Mesothelial cell of epicardium (in vitro differentiated cells): ENCODE results near the gene MAPT. TPM values are rescaled to one million over a fixed set of nuclear protein-coding genes. Genes with fewer than 3 reads are reported as not detected.

Experiments used
- DNase-seq, 2 experiments: peaks; one replicate each; pipeline ENCODE4 v3.0.0; 2021; ENCODE audit warnings: low spot score in 2 of 2; ENCODE audit not compliant: unreplicated experiment in 2 of 2
- H3K27ac Mint-ChIP-seq: 2 replicates; pipeline ENCODE4 v1.8.0; 2021; ENCODE audit warnings: mixed read lengths
- H3K27me3 Mint-ChIP-seq: 2 replicates; pipeline ENCODE4 v1.8.0; 2021; ENCODE audit warnings: low read depth, mixed read lengths
- H3K36me3 Mint-ChIP-seq: 2 replicates; pipeline ENCODE4 v1.8.0; 2021; ENCODE audit warnings: mixed read lengths
- H3K4me1 Mint-ChIP-seq: 2 replicates; pipeline ENCODE4 v1.8.0; 2021; ENCODE audit warnings: mixed read lengths
- H3K4me3 Mint-ChIP-seq: 2 replicates; pipeline ENCODE4 v1.8.0; 2021; ENCODE audit warnings: mild to moderate bottlenecking, moderate library complexity, mixed read lengths
- H3K9me3 Mint-ChIP-seq: 2 replicates; pipeline ENCODE4 v1.8.0; 2021; ENCODE audit warnings: mixed read lengths
- total RNA-seq: library from RNA; stranded (reverse); gene quantifications from 3 replicates; pipeline ENCODE4 v1.2.1, GENCODE V29; 2021
- TF ChIP-seq, protein P1 (sequence below): fragments of 200-600 bp; sonication (generic); IDR thresholded peaks from one replicate; pipeline ENCODE4 v1.5.0; 2021; ENCODE audit warnings: antibody characterized with exemption; ENCODE audit not compliant: unreplicated experiment

The MAPT gene
- 2.5 to 3.1 TPM (median 2.8 TPM) in 3 replicates for total RNA-seq

DNA sequence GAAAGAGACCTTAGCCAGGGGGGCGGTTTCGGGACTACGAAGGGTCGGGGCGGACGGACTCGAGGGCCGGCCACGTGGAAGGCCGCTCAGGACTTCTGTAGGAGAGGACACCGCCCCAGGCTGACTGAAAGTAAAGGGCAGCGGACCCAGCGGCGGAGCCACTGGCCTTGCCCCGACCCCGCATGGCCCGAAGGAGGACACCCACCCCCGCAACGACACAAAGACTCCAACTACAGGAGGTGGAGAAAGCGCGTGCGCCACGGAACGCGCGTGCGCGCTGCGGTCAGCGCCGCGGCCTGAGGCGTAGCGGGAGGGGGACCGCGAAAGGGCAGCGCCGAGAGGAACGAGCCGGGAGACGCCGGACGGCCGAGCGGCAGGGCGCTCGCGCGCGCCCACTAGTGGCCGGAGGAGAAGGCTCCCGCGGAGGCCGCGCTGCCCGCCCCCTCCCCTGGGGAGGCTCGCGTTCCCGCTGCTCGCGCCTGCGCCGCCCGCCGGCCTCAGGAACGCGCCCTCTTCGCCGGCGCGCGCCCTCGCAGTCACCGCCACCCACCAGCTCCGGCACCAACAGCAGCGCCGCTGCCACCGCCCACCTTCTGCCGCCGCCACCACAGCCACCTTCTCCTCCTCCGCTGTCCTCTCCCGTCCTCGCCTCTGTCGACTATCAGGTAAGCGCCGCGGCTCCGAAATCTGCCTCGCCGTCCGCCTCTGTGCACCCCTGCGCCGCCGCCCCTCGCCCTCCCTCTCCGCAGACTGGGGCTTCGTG is at the start of gene MAPT:
Gene MAPT (plus strand): TSS at position 533 of the 763 bp plus-strand sequence. CDS start 67,784 bp downstream, outside the sequence.
- TF ChIP-seq, protein P1, sequence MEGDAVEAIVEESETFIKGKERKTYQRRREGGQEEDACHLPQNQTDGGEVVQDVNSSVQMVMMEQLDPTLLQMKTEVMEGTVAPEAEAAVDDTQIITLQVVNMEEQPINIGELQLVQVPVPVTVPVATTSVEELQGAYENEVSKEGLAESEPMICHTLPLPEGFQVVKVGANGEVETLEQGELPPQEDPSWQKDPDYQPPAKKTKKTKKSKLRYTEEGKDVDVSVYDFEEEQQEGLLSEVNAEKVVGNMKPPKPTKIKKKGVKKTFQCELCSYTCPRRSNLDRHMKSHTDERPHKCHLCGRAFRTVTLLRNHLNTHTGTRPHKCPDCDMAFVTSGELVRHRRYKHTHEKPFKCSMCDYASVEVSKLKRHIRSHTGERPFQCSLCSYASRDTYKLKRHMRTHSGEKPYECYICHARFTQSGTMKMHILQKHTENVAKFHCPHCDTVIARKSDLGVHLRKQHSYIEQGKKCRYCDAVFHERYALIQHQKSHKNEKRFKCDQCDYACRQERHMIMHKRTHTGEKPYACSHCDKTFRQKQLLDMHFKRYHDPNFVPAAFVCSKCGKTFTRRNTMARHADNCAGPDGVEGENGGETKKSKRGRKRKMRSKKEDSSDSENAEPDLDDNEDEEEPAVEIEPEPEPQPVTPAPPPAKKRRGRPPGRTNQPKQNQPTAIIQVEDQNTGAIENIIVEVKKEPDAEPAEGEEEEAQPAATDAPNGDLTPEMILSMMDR = peak; percentile 84
- peak within 1 kb of the TSS; percentile 79 for H3K27ac Mint-ChIP-seq
- peak; percentile 88 to 97 for DNase-seq
- peaks cover 72% of the 10 kb centered on the region for H3K27me3 Mint-ChIP-seq
- no peaks in the 10 kb centered on the region for H3K9me3 Mint-ChIP-seq
- H3K36me3 Mint-ChIP-seq = no peaks in the 10 kb centered on the region
- peaks cover 13% of the 10 kb centered on the region for H3K4me1 Mint-ChIP-seq
- peak within 1 kb of the TSS; percentile 72 for H3K4me3 Mint-ChIP-seq

DNA sequence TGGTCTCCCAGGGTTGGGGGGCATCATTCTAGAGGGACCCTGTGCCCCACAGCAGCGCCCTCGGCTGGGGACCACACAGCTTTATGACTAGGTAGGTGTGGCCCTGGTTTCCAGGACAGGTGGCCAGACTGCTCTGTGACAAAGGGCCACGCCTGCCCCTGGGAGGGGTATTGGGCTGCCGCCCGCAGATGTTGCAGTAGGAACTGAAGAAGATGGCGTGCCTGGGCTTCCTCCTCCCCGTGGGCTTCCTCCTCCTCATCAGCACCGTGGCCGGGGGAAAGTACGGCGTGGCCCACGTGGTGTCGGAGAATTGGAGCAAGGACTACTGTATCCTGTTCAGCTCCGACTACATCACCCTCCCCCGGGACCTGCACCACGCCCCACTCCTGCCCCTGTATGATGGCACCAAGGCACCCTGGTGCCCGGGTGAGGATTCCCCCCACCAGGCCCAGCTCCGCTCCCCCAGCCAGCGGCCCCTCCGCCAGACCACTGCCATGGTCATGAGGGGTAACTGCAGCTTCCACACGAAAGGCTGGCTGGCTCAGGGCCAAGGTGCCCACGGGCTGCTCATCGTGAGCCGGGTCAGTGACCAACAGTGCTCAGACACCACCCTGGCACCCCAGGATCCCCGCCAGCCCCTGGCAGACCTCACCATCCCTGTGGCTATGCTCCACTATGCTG is 49.5 kb upstream of the MAPT start, which contains the start of gene SPPL2C:
Gene SPPL2C (plus strand): TSS at position 187 of the 681 bp plus-strand sequence. CDS start 26 bp downstream, at position 213.
- Mint-ChIP-seq H3K9me3 (no peaks in the 10 kb centered on the region), H3K27me3 (peaks cover 23% of the 10 kb centered on the region), H3K4me1 (no peaks in the 10 kb centered on the region), H3K4me3 (no peak within 1 kb of the TSS), H3K27ac (no peak within 1 kb of the TSS), H3K36me3 (no peaks in the 10 kb centered on the region)
- no peak for DNase-seq
- TF ChIP-seq, protein P1 = no peak

DNA sequence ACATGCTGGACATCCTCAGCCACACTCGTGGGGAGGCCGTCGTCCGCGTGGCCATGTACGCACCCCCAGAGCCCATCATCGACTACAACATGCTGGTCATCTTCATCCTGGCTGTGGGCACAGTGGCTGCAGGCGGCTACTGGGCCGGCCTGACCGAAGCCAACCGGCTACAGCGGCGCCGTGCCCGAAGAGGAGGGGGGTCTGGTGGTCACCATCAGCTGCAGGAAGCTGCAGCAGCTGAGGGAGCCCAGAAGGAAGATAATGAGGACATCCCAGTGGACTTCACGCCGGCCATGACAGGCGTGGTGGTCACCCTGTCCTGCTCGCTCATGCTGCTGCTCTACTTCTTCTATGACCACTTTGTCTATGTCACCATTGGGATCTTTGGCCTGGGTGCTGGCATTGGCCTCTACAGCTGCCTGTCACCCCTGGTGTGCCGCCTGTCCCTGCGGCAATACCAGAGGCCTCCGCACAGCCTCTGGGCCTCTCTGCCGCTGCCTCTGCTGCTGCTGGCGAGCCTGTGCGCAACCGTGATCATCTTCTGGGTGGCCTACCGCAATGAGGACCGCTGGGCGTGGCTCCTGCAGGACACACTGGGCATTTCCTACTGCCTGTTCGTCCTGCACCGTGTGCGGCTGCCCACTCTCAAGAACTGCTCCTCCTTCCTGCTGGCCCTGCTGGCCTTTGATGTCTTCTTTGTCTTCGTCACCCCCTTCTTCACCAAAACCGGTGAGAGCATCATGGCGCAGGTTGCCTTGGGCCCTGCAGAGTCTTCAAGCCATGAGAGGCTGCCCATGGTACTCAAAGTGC is 48.8 kb upstream of the MAPT start:
- no peaks in the 10 kb centered on the region for H3K4me1 Mint-ChIP-seq
- DNase-seq = no peak
- no peak overlapping the region for H3K4me3 Mint-ChIP-seq
- TF ChIP-seq, protein P1 = no peak
- H3K36me3 Mint-ChIP-seq = no peaks in the 10 kb centered on the region
- H3K27me3 Mint-ChIP-seq = peaks cover 27% of the 10 kb centered on the region
- H3K27ac Mint-ChIP-seq = no peak overlapping the region
- no peaks in the 10 kb centered on the region for H3K9me3 Mint-ChIP-seq

DNA sequence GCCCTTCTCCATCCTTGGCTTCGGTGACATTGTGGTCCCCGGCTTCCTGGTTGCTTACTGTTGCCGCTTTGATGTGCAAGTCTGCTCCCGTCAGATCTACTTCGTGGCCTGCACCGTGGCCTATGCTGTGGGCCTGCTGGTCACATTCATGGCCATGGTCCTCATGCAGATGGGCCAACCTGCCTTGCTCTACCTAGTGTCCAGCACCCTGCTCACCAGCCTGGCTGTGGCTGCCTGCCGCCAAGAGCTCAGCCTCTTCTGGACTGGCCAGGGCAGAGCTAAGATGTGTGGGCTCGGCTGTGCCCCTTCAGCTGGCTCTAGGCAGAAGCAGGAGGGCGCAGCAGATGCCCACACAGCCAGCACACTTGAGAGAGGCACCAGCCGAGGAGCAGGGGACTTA is 48.1 kb upstream of the MAPT start:
- Mint-ChIP-seq H3K27me3 (peaks cover 31% of the 10 kb centered on the region), H3K4me1 (no peaks in the 10 kb centered on the region), H3K27ac (no peak overlapping the region), H3K36me3 (no peaks in the 10 kb centered on the region), H3K4me3 (no peak overlapping the region), H3K9me3 (no peaks in the 10 kb centered on the region)
- TF ChIP-seq, protein P1 = no peak
- no peak for DNase-seq

DNA sequence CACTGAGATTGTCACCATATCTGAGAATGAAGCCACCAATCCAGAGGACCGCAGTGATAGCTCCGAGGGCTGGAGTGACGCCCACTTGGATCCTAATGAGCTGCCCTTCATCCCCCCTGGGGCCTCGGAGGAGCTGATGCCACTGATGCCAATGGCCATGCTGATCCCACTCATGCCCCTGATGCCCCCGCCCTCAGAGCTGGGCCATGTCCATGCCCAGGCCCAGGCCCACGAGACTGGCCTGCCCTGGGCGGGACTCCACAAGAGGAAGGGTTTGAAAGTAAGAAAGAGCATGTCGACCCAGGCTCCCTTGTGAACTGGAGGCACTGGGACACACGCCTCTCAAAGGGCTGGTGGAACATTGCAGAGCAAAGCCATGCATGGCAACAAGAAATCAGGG is 47.7 kb upstream of the MAPT start:
- Mint-ChIP-seq H3K9me3 (no peaks in the 10 kb centered on the region), H3K27ac (no peak overlapping the region), H3K4me3 (no peak overlapping the region), H3K36me3 (no peaks in the 10 kb centered on the region), H3K4me1 (no peaks in the 10 kb centered on the region), H3K27me3 (peaks cover 32% of the 10 kb centered on the region)
- TF ChIP-seq, protein P1 = no peak
- DNase-seq = no peak
